HG03139 (cell line): Measurements from ENCODE around the gene CHST2.

Experiments used
- ATAC-seq: cut with Tn5 transposase; IDR thresholded peaks from one replicate; pipeline ENCODE4 v1.9.1; 2021; ENCODE audit not compliant: unreplicated experiment

Gene CHST2

GRCh38 chr3:143128227-143128955, 8.8 kb downstream of the CHST2 start:
- ATAC-seq: no peak

- no peak for ATAC-seq
These were observed 12.8 kb downstream of the CHST2 start for GRCh38 chr3:143132246-143132980.

GRCh38 chr3:143134471-143134870, 14.9 kb downstream of the CHST2 start:
- no peak for ATAC-seq

- no peak for ATAC-seq
These were observed 15.6 kb downstream of the CHST2 start for GRCh38 chr3:143135150-143135549.

- no peak for ATAC-seq
These were observed 18.0 kb downstream of the CHST2 start for GRCh38 chr3:143137435-143138036.

GRCh38 chr3:143138953-143139352, 19.4 kb downstream of the CHST2 start:
- ATAC-seq: no peak

- ATAC-seq: no peak
These were observed 20.2 kb downstream of the CHST2 start for GRCh38 chr3:143139762-143140161.

- no peak for ATAC-seq
These were observed 21.0 kb downstream of the CHST2 start for GRCh38 chr3:143140550-143140949.

GRCh38 chr3:143142354-143142753, 22.8 kb downstream of the CHST2 start:
- ATAC-seq: no peak

GRCh38 chr3:143145906-143146305, 26.3 kb downstream of the CHST2 start:
- no peak for ATAC-seq

GRCh38 chr3:143146486-143147274, 27.1 kb downstream of the CHST2 start:
- no peak for ATAC-seq

- no peak for ATAC-seq
These were observed 28.1 kb downstream of the CHST2 start for GRCh38 chr3:143147707-143148106.

GRCh38 chr3:143150071-143150470, 30.5 kb downstream of the CHST2 start:
- no peak for ATAC-seq

- no peak for ATAC-seq
These were observed 31.6 kb downstream of the CHST2 start for GRCh38 chr3:143151004-143151731.

GRCh38 chr3:143152043-143152442, 32.5 kb downstream of the CHST2 start:
- no peak for ATAC-seq

GRCh38 chr3:143155756-143156155, 36.2 kb downstream of the CHST2 start:
- no peak for ATAC-seq

GRCh38 chr3:143158014-143158988, 38.7 kb downstream of the CHST2 start:
- peak; percentile 75 for ATAC-seq

- ATAC-seq: no peak
These were observed 40.9 kb downstream of the CHST2 start for GRCh38 chr3:143160437-143160836.

- no peak for ATAC-seq
These were observed 44.1 kb downstream of the CHST2 start for GRCh38 chr3:143163562-143164100.
